Measurements from ENCODE around the gene UNC45B.
A peak's percentile ranks its signal among the peaks of the same experiment; 100 is the strongest.
"Not testable (repeated sequence)": the region's sequence is repeated elsewhere in the genome, so short reads cannot be mapped to it uniquely, and the experiment has no call there.

UNC45B gene

DNA sequence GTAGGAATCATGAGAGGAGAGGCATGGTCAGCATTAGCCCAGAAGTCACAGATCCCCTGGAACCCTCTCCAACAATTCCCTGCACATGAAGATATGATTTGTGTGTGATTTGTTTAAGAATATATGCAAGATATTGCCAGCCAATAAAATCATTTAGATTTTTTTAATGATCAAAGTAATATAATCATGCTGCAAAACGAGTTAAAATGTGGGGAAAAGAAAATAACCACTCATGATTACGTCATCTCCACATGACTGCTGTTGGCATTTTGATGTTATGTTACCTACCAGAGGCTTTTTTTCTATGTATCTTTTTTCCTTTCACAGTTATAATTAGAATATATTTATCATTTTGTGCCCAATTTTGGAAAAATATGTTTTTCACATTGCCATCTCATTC, 24.2 kb downstream of the UNC45B start:
- DNase-seq, result peak in 1 of 2 donors; percentile 51

DNA sequence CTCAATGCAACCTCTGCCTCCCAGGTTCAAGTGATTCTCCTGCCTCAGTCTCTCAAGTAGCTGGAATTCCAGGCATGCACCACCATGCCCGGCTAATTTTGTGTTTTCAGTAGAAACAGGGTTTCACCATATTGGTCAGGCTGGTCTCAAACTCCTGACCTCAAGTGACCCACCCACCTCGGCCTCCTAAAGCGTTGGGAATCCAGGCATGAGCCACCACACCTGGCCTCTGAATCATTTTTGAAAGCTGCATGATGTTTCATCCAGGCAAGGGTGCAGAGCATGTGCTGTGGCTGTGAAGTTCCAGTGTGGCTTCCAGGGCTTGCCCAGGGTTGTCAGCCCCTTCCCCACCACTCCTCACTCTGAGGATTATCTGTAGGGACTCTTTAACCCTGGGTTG, 24.7 kb downstream of the UNC45B start:
- not testable (repeated sequence) for DNase-seq

DNA sequence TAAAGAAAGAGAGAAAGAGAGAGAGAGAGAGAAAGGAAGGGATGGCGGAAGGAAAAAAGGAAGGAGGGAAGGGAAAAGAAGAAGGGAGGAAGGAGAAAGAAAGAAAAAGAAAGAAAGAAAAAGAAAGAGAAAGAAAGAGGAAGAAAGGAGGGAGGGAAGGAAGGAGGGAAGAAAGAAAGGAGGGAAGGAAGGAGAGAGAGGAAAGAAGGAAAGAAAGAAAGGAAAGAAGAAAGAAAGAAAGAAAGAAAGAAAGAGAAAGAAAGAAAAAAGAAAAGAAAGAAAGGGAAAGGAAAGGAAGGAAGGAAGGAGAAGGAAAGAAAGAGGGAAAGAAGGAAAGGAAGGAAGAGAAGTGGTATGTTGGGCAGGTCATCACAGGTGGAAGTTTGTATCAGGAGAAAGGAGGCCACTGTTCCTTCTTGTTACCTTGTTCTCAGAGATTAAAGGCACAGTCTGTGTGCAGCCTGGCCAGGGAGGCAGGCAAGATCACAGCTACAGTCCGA, 27.3 kb downstream of the UNC45B start:
- no peak for DNase-seq

DNA sequence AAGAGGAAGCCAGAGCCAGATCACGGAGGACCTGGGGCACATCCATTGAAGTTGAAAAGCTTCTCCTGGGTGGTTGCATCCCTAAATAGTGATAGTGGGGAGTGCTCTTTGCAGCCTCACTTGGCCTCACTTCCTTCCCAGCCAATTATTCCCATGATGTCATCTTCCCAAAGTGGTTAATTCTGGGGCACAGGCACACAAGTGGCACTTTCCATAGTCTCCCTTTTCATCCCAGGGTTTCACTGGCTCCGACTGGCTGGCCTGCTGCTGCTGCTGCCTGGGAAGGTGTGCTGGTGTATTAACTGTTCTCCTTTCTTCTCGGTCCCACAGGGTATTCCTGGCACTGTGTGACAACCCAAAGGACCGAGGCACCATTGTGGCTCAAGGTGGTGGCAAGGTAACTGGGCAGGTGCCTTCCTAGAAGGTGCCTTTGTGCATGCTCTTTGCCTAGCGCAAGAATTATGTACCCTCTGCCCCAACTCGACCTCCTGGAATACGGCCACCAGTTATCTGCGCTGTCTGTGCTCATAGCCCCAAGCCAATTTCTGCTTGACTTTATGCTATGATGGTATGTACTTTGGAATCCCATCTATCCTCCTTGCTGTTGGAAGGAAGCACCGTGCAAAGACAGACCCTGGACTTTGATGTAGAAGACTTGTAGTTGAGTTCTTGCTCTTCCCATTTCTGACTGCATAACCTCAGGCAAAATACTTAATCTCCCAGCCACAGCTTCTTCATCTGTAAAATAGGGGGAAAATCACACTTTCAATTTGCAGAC, 28.2 kb downstream of the UNC45B start:
- DNase-seq, result no peak

DNA sequence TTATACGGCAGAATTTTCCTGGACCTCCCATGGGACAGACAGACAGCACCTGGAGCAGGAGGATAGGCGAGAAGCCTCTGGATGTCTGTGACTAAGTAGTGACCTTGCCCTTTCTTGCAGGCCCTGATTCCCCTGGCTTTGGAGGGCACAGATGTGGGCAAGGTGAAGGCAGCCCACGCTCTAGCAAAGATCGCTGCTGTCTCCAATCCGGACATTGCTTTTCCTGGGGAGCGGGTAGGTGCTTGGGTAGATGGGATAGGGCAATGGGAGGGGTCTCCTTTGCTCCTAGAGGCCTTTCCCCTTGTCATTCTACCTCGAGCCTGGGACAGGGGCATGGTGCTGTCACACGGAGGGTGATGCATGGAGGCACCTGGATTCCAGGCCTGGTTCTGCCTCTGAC, 29.3 kb downstream of the UNC45B start:
- DNase-seq, result no peak

DNA sequence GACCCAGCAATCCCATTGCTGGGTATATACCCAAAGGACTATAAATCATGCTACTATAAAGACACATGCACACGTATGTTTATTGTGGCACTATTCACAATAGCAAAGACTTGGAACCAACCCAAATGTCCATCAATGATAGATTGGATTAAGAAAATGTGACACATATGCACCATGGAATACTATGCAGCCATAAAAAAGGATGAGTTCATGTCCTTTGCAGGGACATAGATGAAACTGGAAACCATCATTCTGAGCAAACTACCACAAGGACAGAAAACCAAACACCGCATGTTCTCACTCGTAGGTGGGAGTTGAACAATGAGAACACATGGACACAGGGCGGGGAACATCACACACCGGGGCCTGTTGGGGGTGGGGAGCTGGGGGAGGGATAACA, 31.8 kb downstream of the UNC45B start:
- DNase-seq, result not testable (repeated sequence)

DNA sequence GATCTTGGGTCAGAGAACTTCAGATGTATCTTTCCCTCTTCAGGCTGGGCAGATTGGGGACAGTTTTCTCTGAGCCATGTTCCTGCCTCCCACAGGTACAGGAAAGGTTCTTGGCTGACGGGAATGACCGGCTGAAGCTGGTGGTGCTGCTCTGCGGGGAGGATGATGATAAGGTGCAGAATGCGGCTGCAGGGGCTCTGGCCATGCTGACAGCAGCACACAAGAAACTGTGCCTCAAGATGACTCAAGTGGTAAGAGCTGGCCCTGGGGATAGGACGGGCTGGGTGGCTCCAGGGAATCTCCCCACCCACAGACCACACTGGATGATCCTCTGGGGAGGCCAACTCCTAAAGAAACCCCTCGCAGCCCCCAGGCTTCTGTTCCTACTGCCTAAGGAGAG, 35.7 kb downstream of the UNC45B start:
- no peak for DNase-seq

DNA sequence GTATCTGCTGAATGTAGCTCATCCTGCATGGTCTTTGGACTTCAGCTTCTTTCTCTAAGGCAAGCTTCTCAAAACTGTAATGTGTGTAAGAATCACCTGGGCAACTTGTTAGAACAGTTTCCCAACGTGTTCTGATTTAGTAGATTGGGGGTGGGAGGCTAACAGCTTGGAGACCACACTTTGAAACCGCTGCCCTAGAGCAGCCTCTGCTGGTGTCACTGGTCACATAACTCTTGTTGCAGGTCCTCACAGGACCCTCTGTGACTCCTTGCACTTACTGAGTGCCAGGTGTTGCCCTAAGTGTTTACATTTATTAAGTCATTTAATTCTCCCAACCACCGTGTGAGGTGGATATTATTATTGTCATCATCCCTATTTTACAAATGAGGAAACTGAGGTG, 36.7 kb downstream of the UNC45B start:
- no peak for DNase-seq

DNA sequence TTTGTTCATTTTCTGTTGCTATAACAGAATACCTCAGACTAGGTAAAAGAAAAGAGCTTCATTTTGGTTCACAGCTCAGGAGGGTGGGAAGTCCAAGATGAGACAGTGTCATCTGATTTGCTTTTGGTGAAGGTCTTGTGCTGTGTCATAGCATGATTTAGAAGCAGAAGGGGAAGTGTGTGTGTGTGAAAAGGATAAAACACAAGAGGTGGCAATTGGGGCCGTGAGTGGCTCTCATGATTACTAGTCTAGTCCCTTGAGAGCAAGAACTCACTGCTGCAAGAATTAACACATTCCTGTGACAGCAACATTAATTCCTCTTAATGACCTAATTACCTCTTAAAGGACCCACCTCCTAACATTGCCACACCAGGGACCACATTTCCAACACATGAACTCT, 38.2 kb downstream of the UNC45B start:
- no peak for DNase-seq

DNA sequence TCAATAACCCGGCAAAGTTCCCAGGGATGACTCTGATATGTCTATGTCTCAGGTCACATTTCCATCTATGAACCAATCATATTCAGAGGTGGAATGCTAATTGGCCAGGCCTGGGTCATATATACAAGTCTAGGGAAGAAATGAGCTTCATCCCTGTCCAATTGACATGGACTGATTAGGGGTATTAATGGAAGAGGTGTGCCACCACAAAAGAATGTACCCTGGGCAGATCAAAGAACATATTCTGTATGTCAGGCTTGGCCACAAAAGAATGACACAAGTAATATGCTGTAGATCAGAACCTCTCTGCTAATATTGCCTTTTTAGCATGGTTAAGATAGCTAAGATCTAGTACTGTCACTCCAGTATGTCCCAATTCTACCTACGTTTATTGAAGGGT, 39.9 kb downstream of the UNC45B start:
- DNase-seq, result no peak

DNA sequence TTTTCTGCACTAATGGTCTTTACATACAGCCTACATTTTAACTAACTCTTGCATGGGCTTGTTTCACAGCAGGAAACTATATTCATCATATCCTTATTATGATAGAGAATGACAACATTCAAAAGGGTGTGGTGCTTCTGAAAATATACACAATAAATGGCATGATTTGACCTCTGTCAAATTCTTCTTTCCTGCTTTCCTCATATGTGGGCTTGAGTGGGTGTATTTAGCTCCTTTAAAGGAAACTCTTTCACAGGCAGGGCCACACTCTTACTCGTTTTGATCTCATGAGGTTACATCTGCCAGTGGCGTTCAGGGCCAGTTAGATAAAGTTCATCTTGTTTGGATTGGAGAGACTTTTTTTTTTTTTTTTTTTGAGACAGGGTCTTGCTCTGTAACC, 40.5 kb downstream of the UNC45B start:
- no peak for DNase-seq

DNA sequence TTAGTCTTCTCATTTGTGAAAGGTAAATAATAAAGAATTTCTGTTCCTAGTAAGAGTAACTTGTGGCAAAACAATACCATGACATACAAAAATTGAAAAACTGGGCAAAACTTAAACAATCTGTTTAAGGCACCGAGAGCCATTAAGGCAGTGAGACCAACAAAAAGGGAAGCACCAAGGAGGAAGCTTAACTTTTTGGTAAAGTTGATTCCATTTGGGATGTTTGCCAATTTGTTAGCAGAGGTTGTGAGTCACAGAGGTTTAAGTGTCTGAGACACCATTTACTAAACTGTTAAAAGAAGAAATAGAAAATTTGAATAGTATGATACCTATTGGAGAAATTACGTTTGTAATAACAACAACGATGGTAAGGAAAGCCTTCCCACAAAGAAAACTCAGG, 41.7 kb downstream of the UNC45B start:
- no peak for DNase-seq

DNA sequence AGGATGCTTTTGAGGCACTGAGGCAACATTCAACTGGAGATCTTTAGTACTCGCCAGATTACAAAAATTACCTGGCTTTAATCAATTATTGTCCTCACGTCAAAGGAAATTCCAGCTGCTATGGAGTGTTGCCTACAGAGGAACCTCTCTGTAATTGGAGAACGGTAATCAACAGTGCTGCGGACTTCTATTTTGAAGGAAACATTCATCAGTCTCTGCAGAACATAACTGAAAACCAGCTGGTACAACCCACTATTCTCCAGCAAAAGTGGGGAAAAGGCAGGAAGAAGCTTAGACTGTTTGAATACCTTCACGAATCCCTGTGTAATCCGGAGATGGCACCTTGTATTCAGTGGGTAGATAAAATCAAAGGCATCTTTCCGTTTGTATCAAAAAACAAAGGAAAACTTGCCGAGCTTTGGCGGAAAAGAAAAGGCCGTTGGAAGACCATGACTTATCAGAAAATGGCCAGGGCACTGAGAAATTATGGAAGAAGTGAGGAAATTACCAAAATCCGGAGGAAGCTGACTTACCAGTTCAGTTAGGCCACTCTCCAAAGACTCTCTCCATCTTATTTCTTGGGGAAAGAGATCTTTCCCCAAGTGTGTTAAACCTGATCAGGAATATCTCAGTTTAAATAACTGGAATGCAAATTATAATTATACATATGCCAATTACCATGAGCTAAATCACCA, 43.5 kb downstream of the UNC45B start:
- DNase-seq, result no peak

DNA sequence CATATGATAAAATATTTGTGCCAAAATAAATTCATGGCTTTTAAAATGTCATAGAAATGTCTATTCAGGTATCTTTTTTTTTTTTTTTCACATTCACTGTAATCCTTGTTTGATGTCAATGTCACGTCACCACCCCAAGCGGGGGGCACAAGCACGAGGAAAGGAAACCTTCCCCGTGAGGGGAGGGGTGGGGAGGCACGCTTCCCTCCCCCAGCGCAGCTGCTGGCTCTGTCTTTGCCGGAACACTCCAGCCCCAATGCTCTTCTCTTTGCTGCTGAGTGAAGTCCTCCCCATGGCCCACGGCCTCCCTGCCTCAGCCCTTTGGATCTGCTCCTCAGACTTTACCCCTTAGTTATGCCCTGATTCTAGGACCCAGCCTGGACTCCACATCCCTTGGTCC, 45.1 kb downstream of the UNC45B start:
- peak in 1 of 2 donors; percentile 54 for DNase-seq

DNA sequence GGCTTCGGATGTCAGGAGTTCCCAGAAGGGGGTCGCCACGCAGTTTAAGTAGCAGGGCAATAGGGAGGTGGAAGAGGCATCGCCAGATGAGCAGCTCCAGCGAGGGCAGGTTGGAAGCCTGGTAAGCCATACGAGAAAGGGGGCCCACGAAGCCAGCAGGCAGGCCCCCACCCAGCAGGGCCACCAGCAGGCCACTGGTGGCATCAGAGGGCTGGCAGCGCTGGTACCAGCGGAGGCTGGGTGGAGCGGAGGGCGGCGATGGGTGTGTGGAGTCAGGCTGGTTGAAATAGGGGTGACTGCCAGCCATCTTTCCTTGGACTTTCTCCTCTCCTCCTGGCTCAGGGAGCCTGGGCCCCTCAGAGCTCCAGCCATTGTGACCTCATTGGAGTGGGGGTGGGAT, 46.4 kb downstream of the UNC45B start, which contains the start of gene SLC35G3:
Gene SLC35G3, minus strand, starts transcription at position 393 of the 400 bp plus-strand sequence. Its CDS starts 86 bp downstream, at position 307.
- not testable (repeated sequence) for DNase-seq

DNA sequence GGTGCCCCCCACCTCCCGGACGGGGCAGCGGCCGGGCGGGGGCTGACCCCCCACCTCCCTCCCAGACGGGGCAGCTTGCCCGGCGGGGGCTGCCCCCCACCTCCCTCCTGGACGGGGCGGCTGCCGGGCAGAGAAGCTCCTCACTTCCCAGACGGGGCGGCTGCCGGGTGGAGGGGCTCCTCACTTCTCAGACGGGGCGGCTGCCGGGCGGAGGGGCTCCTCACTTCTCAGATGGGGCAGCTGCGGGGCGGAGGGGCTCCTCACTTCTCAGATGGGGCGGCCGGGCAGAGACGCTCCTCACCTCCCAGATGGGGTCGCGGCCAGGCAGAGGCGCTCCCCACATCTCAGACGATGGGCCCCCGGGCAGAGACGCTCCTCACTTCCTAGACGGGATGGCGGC, 47.4 kb downstream of the UNC45B start:
- not testable (repeated sequence) for DNase-seq

DNA sequence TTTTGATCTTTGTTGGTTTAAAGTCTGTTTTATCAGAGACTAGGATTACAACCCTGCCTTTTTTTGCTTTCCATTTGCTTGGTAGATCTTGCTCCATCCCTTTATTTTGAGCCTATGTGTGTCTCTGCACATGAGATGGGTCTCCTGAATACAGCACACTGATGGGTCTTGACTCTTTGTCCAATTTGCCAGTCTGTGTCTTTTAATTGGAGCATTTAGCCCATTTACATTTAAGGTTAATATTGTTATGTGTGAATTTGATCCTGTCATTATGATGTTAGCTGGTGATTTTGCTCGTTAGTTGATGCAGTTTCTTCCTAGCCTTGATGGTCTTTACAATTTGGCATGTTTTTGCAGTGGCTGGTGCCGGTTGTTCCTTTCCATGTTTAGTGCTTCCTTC, 55.0 kb downstream of the UNC45B start:
- DNase-seq, result not testable (repeated sequence)

DNA sequence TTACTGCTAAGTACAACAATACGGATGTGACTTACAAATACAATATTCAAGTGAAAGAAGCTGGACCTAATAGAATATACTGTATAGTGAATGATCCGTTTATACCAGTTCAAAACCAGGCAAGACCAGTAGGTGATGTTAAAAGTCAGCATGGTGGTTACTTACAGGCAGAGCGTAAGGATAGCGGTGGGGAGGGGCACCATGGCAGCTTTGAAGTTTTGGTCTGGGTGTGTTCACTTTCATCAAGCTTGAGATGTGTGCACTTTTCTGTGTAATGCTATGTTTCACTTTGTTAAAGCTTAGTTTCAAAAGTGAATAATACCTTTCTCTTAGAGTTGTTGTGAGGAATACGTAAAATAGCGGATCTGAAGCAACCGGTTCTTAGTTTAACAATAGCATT, 63.1 kb downstream of the UNC45B start:
- DNase-seq, result peak in 1 of 2 donors; percentile 30

DNA sequence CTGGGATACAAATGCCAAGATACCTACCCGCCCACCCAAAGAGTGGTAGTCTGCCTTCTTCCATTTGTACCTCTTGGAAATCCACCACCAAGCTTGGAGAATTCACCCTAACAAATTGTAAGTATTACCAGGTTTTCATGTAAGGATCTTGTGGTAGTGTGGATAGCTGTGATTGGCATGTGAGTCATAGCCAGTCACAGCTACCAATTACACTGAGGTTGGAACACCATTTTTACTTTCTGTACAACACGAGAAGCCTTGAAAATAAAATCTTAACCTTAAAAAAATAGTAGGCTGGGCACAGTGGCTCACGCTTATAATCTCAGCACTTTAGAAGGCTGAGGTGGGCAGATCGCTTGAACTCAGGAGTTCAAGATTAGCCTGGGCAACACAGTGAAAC, 65.1 kb downstream of the UNC45B start:
- no peak for DNase-seq

DNA sequence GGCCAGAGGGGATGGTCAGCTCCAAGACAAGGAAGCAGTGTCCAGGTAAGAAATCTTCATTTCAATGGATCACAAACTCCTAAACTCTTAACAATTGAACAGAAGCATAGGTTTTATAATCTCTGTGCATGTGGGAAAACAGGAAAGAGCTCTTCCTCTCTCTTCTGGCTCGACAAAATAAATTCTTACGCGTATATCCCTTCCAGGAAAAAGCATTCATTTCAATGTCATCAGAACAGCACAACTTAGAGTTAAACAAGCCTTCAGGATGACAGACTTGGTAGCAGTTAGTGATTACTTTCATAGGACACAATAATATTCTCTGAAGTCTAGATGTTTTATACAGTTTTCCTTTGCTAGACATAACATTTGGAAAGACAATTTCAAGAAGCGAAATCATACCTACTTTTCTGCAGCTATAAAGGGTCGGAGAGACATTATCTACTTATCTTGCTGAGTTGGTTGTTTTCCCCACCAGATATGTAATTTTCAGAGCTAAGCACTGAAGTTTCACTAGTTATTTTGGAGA, 65.9 kb downstream of the UNC45B start:
- no peak for DNase-seq

DNA sequence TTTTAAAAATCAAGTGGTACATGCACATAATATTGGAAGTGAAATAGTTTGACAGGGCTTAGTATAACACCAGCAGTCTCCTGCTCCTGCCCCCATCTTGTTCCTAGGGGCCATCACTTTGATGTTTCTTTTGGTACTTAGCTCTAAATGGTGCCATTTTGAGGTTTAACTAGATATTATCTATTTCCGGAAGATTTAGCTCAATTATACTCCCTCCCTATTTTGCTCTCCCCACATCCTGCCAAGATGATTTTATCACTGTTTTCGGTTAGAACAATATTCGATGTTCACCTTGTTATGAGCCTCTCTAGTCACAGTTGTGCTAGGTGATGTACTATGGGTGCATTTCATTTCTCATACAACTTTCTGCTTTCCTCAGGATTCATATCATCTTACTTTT, 66.6 kb downstream of the UNC45B start:
- DNase-seq, result peak; percentile 32 to 84

DNA sequence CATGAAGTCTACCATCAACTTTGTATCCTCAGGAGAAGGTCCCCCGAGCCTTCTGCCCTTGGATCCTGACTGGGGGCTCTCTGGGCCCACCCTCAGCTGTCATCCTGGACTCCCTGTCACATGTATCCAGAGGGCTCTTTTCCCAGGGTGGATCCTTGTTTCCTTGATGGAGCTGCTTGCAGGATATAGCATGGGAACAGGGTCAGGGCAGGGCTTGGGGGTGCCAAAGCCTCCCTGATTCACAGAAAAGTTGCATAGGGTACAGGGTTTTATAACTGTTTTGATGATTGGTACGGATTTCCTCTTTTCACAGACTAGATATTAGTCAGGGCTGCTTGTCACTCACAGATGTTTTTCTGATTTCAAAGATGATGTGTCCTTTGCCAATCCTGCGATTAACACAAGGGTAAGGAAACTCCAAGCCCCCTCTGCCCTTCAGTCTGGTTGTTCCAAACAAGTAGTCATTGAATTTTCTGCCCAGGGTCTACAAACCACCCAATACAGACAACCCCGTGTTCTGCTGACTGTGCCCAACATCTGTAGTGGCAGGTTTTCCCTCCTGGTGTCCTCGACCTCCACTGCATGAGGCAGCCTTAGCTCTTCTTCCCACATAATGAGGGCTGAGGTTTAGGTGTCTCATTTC, 67.1 kb downstream of the UNC45B start:
- DNase-seq, result peak; percentile 13 to 46

DNA sequence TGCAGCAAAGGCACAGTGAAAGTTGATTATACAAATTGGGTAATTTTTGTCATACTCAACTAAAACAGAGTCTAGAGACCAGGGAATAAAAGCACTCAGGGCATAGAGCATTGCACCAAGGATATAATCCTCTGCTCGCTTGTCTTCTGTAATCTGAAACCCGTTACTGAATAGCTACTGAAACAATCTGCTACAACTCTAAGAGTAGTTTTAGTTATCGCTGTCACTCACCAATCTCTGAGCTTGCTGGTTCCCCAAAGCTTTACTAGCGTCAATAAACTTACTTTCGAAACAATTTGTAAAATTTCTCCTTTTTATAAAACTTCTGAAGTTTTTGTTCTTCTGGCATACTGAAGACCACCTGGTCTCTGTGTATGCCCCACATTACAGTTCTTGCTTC, 69.5 kb downstream of the UNC45B start:
- no peak for DNase-seq

All from CD4-positive, alpha-beta T cell treated with Interleukin-1 beta for 1 hour (primary cell).